GM21786 (cell line): Measurements from ENCODE around the gene PRICKLE1.
"Not testable (repeated sequence)": the region's sequence is repeated elsewhere in the genome, so short reads cannot be mapped to it uniquely, and the experiment has no call there.

Experiments
- ATAC-seq: cut with Tn5 transposase; IDR thresholded peaks from one replicate; pipeline ENCODE4 v1.9.1; 2021; ENCODE audit not compliant: unreplicated experiment

Gene PRICKLE1

DNA sequence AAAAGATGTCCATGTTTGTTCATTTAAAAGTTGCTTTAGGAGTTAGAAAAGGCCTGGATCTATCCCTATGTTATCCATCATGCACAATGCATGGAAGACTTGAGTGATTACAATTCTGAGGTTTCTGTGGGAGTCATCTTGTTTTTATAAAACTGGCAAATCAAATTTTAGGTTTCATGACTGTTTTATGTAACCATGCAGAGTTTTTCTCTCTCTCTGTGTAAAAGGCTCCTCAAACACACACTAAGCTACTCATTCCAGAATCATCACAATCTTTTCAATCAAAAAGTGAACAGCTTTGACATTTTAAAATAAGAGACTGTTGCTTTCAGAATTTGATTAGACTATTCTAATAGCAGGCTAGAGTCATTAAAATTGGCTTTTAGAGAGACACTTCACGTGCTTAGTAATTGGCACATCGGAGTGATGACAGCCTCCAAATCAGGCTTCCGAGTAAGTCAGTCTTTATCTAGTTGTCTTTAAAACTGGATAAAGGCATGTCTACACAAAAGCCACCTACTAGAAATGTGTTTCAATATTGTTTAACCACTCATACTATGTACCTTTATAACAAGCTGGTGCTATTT lies 31.9 kb downstream of the PRICKLE1 start:
- no peak for ATAC-seq

- no peak for ATAC-seq
These were observed 32.6 kb downstream of the PRICKLE1 start for GRCh38 chr12:42556917-42557316.

DNA sequence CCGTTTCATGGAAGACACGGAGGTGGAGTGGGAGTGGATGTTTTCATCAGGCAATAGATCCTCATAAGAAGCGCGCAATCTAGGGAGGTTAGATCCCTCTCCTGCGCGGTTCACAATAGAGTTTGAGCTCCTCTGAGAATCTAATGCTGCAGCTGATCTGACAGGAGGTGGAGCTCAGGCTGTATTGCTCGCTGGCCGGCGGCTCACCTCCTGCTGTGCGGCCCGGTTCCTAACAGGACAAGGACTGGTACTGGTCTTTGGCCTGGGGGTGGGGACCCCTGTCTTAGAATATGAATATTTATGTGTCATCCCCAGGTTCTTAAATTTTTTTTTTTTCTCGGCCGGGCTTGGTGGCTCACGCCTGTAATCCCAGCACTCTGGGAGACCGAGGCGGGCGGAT lies 36.7 kb downstream of the PRICKLE1 start:
- no peak for ATAC-seq

- no peak for ATAC-seq
These were observed 38.7 kb downstream of the PRICKLE1 start for GRCh38 chr12:42550800-42551199.

- no peak for ATAC-seq
These were observed 42.8 kb downstream of the PRICKLE1 start for GRCh38 chr12:42546709-42547108.

GRCh38 chr12:42541965-42542364 lies 47.6 kb downstream of the PRICKLE1 start:
- ATAC-seq = no peak

DNA sequence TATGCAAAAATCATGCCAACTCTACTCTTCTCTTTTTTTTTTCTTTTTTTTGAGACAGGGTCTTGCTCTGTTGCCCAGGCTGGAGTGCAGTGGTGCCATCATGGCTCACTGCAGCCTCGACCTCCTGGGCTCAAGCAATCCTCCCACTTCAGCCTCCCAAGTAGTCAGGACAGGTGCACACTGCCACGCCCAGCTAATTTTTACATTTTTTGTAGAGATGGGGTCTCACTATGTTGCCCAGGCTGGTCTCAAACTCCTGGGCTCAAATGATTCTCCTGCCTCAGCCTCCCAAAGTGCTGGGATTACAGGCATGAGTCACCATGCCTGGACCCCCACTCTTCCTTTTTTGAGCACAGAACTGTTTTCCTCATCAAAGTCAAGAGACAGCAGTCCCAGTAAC lies 48.2 kb downstream of the PRICKLE1 start:
- ATAC-seq = not testable (repeated sequence)

DNA sequence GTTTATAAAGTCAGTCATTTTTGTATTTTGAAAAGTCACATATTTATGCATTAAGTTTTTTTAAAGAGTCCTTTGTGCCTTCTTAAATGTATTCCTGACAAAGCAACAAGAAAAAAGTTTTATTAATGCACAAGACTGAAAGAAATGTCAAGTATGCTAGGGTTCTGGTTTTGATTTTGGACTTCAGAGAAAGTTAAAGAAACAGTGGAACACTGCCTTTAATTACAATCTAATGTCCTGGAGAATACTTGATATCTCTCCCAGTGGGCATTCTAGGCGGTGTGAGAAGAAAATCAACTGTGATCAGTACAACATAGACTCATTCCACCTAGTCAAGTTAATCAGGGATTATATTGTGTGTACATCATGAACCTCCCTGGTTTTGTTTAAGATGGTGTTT lies 49.9 kb downstream of the PRICKLE1 start:
- ATAC-seq = no peak

DNA sequence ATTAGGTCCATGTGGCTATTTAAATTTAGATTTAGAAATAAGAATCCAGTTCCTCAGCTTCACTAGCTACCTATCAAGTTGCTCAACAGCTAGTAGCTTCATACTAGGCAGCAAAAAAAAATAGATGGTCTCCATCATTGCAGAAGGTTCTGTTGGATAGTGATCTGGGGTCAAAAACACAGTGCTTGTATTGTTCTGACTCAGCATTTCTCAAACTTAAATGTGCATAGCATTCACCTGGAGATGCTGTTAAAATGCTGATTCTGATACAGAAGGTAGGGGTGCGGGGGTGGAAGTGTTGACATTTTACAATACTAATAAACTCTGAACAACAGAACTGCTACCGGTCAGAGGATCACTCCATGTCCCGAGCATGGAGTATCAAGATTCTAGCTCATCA lies 51.3 kb downstream of the PRICKLE1 start:
- ATAC-seq = no peak

- no peak for ATAC-seq
These were observed 55.2 kb downstream of the PRICKLE1 start for GRCh38 chr12:42534184-42534838.

- no peak for ATAC-seq
These were observed 59.3 kb downstream of the PRICKLE1 start for GRCh38 chr12:42530284-42530683.

DNA sequence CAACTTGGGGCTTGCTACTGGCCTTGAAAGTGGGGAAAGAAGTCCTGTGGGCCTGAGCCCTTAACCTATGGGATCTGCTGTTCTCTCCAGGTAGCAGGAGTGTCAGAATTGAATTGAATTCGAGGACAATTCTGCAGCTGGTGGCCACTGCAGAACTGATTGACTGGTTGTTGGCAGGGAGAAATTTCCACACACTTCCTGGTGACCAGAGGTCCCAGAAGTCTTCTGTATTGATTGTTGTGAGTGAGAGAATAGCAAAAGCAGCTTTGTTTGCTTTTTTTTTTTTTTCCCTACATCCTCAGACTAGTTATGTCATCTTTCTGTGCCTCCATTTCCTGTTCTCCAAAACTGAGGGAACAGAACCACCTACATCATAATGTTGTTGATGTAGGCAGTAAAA lies 64.1 kb downstream of the PRICKLE1 start:
- no peak for ATAC-seq

DNA sequence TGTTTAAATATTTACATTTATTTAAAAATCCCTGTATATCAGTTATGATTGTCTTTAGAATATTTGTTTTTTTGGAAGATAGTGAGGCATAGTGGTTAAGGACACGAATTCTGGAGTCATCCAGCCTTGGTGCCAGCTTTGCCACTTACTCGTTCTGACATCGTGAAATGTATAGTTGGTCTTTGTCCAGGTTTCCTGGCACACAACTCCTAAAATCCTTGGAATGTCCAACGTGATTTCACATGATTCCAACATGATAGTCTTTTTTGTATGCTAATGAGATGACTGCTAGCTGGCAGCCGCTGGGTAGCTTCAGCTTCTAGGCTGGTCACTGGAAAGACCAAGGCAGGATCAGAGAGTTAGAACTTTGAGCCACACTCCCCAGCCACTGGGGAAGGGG lies 64.8 kb downstream of the PRICKLE1 start:
- ATAC-seq = no peak

DNA sequence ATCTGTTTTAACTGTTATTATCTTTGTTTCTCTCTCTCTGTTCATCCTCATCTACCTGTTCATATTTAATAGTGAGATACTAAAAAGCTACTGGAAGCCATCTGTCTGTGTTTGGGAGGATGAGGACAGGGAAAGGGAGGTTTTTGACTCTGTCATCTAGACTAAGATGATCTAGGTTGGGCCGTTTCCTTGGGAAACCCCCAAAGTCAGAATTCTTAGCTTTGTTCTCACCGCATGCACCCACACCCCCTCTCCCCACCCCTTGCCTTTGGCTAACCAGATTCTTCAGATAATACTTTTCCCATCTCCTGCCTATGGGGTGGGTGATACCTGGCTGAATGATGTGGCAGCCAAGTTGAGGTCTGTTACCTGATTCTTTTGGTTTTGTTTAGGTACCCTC lies 73.0 kb downstream of the PRICKLE1 start:
- ATAC-seq = no peak

DNA sequence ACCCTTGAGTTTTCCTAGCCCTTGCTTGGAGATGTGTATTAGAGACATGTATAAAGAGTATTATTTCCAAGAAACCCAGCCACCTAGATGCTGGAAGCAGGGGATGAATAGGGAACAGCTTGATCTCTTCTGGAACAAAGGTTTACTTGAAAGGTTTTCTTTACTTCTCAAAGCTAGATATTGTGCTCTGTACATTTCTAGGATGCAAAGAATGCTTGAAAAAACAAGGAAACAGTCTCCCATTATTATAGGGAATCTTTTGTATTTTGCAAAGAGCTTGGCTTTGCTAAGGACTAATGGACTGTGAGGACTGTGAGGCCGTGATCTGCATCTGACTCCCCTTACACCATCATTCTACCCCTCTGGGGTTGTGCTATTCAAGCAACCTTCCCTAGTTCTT lies 77.9 kb downstream of the PRICKLE1 start:
- ATAC-seq = no peak

DNA sequence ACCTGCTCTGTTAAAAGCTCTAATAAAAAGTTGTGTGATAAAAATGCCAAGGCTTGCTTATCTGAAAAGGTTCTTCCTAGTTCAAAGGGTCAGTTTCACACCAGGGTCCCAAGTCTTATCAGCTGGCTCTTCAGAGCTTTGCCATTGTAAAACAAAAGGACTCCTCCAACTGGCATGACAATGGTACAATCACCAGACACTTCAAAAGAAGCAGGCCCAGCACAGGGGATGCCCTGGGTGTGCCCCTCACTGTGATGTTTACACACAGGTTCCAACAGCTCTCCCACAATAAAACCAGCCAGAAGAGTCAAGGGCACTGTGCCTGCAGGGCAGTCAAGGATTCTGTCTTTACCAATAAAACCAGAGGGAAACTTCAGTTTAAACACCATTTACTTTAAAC lies 78.7 kb downstream of the PRICKLE1 start:
- ATAC-seq = no peak

GRCh38 chr12:42508913-42509460 lies 80.6 kb downstream of the PRICKLE1 start:
- no peak for ATAC-seq

- no peak for ATAC-seq
These were observed 82.0 kb downstream of the PRICKLE1 start for GRCh38 chr12:42507565-42507964.

- ATAC-seq = no peak
These were observed 82.5 kb downstream of the PRICKLE1 start for GRCh38 chr12:42507081-42507480.

- no peak for ATAC-seq
These were observed 85.5 kb downstream of the PRICKLE1 start for GRCh38 chr12:42504049-42504448.

DNA sequence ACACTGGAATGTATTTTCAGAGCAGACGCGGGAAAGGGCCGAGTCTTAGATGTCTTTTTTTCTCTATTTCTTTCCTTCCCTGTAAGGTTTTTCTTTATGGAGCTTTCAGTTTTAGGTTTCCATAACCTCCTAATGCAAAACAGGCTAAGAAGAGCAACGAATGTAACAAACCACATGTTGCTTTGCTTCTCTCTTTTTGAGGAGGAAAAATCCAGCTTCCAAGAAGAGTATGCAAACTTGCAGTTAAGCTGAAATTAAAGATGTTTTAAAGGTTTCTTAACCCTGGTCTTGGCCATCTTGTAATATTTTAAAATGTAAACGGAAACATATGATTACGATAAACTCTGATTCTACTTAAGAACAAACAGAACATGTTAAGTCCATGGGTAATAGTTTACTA lies 86.9 kb downstream of the PRICKLE1 start:
- no peak for ATAC-seq

- ATAC-seq = no peak
These were observed 90.8 kb downstream of the PRICKLE1 start for GRCh38 chr12:42498549-42499247.
